ENCODE data around the gene GPC5.

- TF ChIP-seq, protein P1, sequence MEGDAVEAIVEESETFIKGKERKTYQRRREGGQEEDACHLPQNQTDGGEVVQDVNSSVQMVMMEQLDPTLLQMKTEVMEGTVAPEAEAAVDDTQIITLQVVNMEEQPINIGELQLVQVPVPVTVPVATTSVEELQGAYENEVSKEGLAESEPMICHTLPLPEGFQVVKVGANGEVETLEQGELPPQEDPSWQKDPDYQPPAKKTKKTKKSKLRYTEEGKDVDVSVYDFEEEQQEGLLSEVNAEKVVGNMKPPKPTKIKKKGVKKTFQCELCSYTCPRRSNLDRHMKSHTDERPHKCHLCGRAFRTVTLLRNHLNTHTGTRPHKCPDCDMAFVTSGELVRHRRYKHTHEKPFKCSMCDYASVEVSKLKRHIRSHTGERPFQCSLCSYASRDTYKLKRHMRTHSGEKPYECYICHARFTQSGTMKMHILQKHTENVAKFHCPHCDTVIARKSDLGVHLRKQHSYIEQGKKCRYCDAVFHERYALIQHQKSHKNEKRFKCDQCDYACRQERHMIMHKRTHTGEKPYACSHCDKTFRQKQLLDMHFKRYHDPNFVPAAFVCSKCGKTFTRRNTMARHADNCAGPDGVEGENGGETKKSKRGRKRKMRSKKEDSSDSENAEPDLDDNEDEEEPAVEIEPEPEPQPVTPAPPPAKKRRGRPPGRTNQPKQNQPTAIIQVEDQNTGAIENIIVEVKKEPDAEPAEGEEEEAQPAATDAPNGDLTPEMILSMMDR (IDR thresholded peaks at IDR 0.05 in 8 of 11, conservative IDR thresholded peaks at IDR 0.05 in 3 of 11) = no peak
- TF ChIP-seq POLR2A (IDR thresholded peaks at IDR 0.05) = no peak
These were observed 1514.2 kb downstream of the GPC5 start for GRCh38 chr13:92912629-92913028.

All from spleen (tissue), 7 donors.